Stimulated activated CD4-positive, alpha-beta T cell treated with anti-CD3 and anti-CD28 coated beads, Interleukin-1b, Interleukin-23, amount 100 ng/mL, for 4 hours (primary cell): ENCODE data around the gene ATG2A.

Source experiments
- DNase-seq, 2 donors: peaks; one replicate each; pipeline ENCODE4 v3.0.0-alpha.2; 2020; ENCODE audit warnings: low read depth in 2 of 2

The ATG2A gene

GRCh38 chr11:64902102-64902900 lies 14.7 kb downstream of the ATG2A start:
- no peak for DNase-seq

DNA sequence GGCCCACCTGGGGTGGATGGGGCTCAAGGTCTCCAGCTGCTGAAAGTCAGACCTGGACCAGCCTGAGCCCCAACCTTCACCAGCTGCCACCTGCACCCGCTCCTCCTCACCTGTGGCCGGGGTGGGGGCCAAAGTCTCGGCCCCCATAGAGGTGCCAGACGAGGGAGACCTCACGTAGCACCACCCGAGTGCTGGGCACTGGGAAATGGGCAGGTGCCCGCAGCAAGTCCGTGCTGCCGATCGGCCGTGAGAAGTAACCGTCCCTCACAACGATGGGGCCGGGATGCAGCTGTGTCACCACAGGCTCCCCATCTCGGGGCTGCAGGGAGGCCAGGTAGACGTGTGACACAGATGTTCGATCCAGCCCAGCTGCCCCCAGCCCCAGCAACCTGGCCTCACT lies 16.2 kb downstream of the ATG2A start:
- no peak for DNase-seq

DNA sequence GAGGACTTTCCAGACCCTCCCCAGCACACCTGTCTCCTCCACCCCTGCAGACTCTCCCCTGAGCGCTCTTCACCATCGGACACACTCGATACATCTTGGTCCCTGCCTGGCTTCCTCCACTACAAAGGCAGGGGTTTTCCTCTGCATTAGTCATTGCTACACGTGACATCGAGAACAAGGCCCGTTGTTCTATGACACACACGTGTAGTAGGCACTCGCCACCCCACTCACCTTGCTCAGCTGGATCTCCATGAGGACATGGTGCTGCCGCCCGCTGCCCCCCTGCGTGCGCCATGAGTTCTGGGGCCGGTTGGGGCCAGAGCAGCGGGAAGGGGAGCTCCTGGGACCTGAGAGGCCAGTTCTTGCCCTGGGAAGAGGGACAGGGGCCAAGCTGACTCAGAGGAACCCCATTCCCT lies 16.7 kb downstream of the ATG2A start:
- DNase-seq, result peak; percentile 45 to 50

GRCh38 chr11:64898541-64898940 lies 18.5 kb downstream of the ATG2A start:
- DNase-seq, result no peak

DNA sequence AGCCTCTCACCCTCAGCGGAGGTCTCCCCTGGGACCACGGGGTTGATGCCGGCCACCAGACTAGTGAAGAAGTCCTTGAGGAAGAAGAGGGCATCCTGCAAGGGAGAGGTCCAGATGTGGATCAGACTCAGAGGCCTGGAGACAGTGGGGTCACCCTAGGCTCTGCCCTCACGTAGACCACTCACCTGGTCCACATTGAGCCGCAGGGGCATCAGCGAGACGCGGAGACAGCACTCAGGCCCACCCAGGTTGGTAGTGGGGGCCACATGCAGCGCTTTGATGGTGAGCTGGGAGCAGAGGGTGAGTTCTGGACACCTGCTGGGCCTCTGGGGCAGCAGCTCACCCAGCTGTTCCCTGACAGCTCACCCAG lies 18.9 kb downstream of the ATG2A start:
- DNase-seq, result no peak

DNA sequence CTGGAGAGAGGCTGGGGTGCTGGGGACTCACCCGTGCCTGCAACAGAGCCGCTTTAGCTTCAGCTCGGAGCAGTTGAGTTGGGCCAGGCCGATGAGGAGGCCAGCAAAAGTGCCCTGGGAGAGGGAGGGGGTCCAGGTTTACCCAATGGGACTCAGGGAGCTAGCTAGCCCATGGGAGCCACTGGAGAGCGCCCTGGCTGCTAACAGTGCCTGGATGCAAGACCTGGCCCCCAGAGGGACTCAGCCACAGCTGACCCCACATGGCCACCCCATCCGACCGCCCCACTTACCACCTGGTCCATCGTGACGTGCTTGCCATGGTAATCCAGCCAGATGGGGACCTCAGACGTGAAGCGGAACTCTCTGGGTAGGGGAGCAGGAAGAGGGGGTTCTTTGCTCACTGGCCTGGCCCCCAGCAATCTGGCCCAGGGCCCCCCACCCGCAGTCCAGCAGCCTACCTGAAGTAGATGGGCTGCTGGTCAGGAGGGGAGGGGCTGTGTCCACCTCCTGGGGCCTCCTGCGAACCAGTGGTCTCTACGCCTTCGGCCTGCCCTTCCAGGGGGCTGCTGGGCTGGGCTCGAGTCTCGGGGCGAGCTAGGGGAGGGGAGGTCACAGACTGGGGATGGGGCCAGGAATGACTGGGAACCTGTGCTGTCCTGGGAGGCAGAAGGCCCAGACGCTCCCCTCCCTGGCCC lies 19.5 kb downstream of the ATG2A start:
- DNase-seq, result no peak

DNA sequence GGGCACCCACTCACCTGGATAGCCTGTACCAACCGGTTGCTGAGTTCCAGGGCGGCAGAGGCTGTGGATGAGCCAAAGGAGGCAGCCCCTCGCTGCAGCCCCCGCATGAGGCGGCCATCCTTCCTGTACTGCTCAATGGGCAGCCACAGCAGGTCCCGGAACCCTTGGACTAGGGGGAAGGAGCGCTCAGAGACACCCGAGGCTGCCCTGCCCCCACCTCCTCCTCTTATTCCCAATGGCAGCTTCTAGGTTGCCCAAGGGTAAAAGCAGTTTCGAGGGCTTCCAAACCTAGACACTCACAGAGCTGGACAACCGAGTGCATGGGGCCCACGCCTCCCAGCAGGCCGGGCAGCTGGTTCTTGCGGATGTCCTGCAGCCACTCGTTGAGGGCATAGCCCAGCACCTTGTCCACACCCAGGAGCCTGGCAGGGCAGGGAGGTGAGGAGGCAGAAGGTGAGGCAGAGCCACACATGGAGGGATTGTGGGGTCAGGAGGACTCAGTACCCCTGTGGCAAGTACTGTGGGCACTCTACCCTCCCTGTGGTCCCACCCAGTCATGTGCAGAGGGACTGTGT lies 20.5 kb downstream of the ATG2A start:
- DNase-seq, result no peak

GRCh38 chr11:64894812-64895452 lies 22.1 kb downstream of the ATG2A start:
- no peak for DNase-seq

- DNase-seq, result peak; percentile 91 to 96
Observed at GRCh38 chr11:64894070-64894811, 22.8 kb downstream of the ATG2A start.

- DNase-seq, result no peak
Observed at GRCh38 chr11:64893194-64894069, 23.6 kb downstream of the ATG2A start.

DNA sequence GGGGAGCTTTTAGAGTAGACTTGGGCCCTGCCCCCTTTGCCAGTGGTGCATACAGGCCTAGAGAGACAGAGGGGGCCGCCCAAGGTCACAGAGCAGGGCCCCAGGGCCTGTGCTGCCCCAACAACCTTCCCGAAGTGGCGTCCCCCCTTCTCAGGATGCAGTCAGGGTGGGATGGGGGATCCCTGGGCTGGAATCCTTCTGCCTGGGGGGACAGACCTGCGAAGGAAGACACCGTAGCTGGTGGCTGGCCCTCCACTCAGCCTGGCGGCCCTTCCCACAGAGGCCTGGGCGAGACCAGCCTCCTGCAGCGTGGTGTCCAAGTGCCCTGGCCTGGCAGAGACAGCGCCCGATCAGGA lies 24.2 kb downstream of the ATG2A start:
- DNase-seq, result no peak

DNA sequence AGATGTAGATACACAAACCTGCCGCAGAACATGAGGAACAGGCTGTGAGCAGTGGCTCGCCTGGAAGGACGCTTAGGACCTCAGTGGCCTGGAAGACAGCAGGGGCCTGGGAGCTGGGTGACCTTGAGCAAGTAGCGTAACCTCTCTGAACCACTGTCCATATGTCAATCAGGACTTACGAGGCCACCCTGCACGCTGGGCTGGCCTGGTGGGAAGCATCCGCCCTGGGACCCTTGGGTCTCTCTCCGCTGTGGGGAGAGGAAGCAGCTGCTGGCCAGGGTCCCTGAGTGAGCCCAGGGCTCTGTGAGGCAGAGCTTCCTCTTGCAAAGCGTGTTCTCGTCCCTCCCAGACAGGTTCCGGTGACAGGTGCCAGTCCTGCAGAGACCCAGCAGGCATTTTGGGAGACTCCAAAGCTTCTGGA lies 24.6 kb downstream of the ATG2A start:
- DNase-seq, result no peak

DNA sequence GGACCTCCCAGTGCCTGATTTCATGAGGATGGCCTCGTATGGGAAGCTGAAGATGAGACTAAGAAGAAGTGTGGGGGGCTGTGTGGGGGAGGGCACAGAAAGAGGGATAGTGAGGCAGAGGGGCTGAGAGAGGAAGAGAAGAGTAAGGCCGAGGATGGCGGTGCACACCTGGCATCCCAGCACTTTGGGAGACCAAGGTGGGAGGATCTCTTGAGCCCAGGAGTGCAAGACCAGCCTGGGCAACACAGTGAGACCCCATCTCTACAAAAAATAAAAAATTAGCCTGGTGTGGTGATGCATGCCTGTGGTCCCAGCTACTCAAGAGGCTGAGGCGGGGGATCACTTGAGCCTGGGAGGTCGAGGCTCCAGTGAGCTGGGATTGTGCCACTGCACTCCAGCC lies 25.1 kb downstream of the ATG2A start:
- no peak for DNase-seq

- no peak for DNase-seq
Observed at GRCh38 chr11:64891215-64891848, 25.7 kb downstream of the ATG2A start.

- DNase-seq, result no peak
Observed at GRCh38 chr11:64890522-64890939, 26.5 kb downstream of the ATG2A start.

- no peak for DNase-seq
Observed at GRCh38 chr11:64888729-64889511, 28.1 kb downstream of the ATG2A start.

DNA sequence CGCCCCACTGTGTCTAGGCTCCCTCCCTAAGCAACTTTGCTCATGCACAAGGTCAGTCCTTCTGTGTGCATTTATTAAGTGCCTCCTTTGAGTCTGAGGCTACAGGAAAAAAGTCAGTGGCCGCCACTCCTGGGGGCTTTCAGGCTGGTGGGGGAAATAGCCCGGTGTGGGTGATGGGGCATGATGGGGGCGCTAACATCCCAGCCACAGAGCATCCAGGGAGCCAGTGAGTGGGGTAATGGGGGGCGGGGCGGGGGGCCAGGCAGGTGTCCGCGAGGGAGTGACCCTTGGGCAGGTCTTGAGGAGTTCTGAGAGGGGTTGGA lies 28.6 kb downstream of the ATG2A start:
- DNase-seq, result no peak

GRCh38 chr11:64887757-64888405 lies 29.1 kb downstream of the ATG2A start:
- peak; percentile 81 to 86 for DNase-seq

- no peak for DNase-seq
Observed at GRCh38 chr11:64887234-64887756, 29.7 kb downstream of the ATG2A start.
